CD8-positive, alpha-beta memory T cell (primary cell): Measurements from ENCODE around the gene C1QTNF8. TPM values are rescaled to one million over a fixed set of nuclear protein-coding genes. Genes with fewer than 3 reads are reported as not detected.

Source experiments
- CTCF ChIA-PET: fragments of 350-600 bp; sonication (Branson Sonifier 250); formaldehyde crosslinking; loops from one replicate; lab custom pipeline; 2021; ENCODE audit warnings: antibody characterized with exemption; lab: Charles Lee
- POLR2A ChIA-PET: fragments of 350-600 bp; sonication (Branson Sonifier 250); formaldehyde crosslinking; loops from one replicate; lab custom pipeline; 2021; ENCODE audit warnings: antibody characterized with exemption; lab: Charles Lee
- DNase-seq, 5 donors: peaks; one replicate each; pipeline versions ENCODE4 v3.0.0 to v3.0.0-alpha.2; 2020 to 2022; ENCODE audit warnings: mixed read lengths in 1 of 5
- H3K27ac ChIP-seq: one replicate; pipeline ENCODE4 v1.7.0; 2013; ENCODE audit warnings: low read depth, mild to moderate bottlenecking, low read length, moderate library complexity
- H3K27me3 ChIP-seq: 2 replicates; pipeline ENCODE4 v1.7.0; 2013; ENCODE audit warnings: low read length, mild to moderate bottlenecking; ENCODE audit not compliant: insufficient read depth, poor library complexity, severe bottlenecking
- H3K36me3 ChIP-seq: 2 replicates; pipeline ENCODE4 v1.7.0; 2013; ENCODE audit warnings: mild to moderate bottlenecking, low read length, moderate library complexity; ENCODE audit not compliant: insufficient read depth
- H3K4me1 ChIP-seq: 2 replicates; pipeline ENCODE4 v1.7.0; 2013; ENCODE audit warnings: mild to moderate bottlenecking, low read length, moderate library complexity; ENCODE audit not compliant: insufficient read depth
- H3K4me3 ChIP-seq: 2 replicates; pipeline ENCODE4 v1.7.0; 2013; ENCODE audit warnings: mild to moderate bottlenecking, low read length
- H3K9me3 ChIP-seq: 2 replicates; pipeline ENCODE4 v1.7.0; 2013; ENCODE audit warnings: mild to moderate bottlenecking, low read length
- H3K27ac Mint-ChIP-seq, 8 donors: one replicate each; pipeline ENCODE4 v1.8.0; 2020 to 2021; ENCODE audit warnings: mixed read lengths in 8 of 8, mild to moderate bottlenecking in 6 of 8, inconsistent platforms in 3 of 8, moderate library complexity in 3 of 8
- H3K27me3 Mint-ChIP-seq, 2 donors: one replicate each; pipeline ENCODE4 v1.8.0; 2020 to 2021; ENCODE audit warnings: mixed read lengths in 2 of 2, mild to moderate bottlenecking in 1 of 2, moderate library complexity in 1 of 2
- H3K36me3 Mint-ChIP-seq, 3 donors: one replicate each; pipeline ENCODE4 v1.8.0; 2020 to 2021; ENCODE audit warnings: mixed read lengths in 3 of 3, inconsistent platforms in 1 of 3, mild to moderate bottlenecking in 1 of 3
- H3K4me1 Mint-ChIP-seq, 3 donors: one replicate each; pipeline ENCODE4 v1.8.0; 2020 to 2021; ENCODE audit warnings: mixed read lengths in 3 of 3, inconsistent platforms in 1 of 3, mild to moderate bottlenecking in 1 of 3
- H3K4me3 Mint-ChIP-seq, 7 donors: one replicate each; pipeline ENCODE4 v1.8.0; 2020 to 2021; ENCODE audit warnings: mixed read lengths in 7 of 7, mild to moderate bottlenecking in 6 of 7, moderate library complexity in 4 of 7, inconsistent platforms in 2 of 7
- H3K9me3 Mint-ChIP-seq, 5 donors: one replicate each; pipeline ENCODE4 v1.8.0; 2020 to 2022; ENCODE audit warnings: mixed read lengths in 5 of 5, mild to moderate bottlenecking in 3 of 5, moderate library complexity in 2 of 5, inconsistent platforms in 1 of 5
- polyA plus RNA-seq: library from polyadenylated mRNA; unstranded; fragments of 300-500 nt; fragmentation: Illumina TruSeq; gene quantifications from one replicate; pipeline ENCODE4 v1.2.3, GENCODE V29; 2021
- total RNA-seq, 2 experiments: library from RNA; stranded (reverse); gene quantifications; one replicate each; pipeline ENCODE4 v1.2.3, GENCODE V29; 2021

C1QTNF8 gene
- total and polyA plus RNA-seq, 3 experiments from 2014 or later, result not detected

DNA sequence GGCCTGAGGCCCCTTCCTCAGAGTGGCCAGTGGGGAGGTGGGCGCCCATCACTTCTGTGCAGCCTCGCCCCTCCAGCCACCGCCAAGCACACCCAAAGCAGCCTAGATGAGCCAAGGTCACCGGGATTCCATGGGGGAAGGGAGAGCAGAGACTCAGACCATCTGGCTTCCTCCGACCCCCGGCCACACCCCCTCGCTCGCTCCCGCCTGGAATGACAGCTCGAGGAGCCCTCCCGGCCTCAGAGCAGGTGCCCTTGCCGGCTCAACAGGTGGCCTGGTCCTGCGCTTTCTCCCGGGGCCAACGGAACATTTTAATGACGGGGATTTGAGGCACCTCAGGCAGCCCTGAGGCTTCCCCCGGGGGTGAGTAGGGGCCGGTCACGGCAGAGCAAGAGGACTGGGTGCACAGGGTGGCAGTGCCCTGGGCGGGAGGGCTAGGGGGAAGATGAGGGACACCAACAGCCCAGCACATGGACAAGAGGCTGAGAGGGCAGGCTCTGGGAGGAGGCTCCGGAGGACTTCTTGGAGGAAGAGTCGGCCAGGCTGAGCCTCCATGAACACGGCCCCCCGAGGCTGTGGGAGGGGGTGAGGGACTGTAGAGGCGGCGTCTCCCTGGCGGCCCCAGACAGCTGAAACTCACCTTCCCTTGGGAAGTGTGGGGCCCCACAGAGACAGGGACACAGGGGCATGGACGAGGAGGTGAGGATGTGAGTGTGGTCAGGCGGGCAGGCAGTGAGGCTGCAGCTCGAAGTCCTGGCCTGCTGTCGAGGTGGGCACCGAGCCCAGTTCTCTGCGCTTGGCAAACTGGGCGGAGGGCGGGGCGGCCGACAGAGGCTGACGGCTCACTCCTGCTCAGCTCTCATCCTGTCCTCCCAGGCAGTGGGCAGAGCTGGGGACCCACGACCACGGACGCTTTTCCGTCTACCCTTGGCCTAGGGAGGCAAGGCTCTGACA, 12.5 kb upstream of the C1QTNF8 start:
- Histone ChIP-seq H3K27me3 (no peaks in the 10 kb centered on the region), H3K4me1 (no peaks in the 10 kb centered on the region), H3K9me3 (no peaks in the 10 kb centered on the region), H3K4me3 (no peak overlapping the region), H3K36me3 (no peaks in the 10 kb centered on the region), H3K27ac (no peak overlapping the region)
- Mint-ChIP-seq H3K27me3 (peaks cover 3 to 6% of the 10 kb centered on the region in 2 donors), H3K27ac (no peak overlapping the region), H3K9me3 (no peaks in the 10 kb centered on the region), H3K36me3 (no peaks in the 10 kb centered on the region), H3K4me3 (no peak overlapping the region), H3K4me1 (no peaks in the 10 kb centered on the region)
- CTCF ChIA-PET, result no interaction called here
- POLR2A ChIA-PET, result no interaction called here
- no peak for DNase-seq

DNA sequence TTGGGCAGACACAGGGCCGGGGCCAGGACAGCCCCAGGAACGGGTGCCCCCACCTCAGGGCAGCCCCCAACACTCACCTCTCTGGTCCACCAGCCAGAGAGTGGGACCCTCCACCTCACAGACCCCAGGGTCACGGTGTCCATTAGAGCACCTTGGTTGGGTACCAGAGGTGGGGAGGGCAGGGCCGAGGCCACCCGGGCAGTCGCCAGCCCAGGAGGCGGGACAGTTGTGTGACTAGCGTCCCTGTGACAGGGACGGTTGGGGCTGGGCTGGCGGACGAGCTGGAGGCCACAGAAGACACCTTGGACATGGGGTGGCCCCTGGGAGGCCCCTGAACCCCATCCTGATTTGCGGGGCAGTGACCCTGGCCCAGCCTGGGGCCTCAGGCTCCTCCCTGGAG, 11.7 kb upstream of the C1QTNF8 start:
- Mint-ChIP-seq H3K36me3 (no peaks in the 10 kb centered on the region), H3K27ac (no peak overlapping the region), H3K27me3 (peaks cover 3 to 6% of the 10 kb centered on the region in 2 donors), H3K4me1 (no peaks in the 10 kb centered on the region), H3K4me3 (no peak overlapping the region), H3K9me3 (no peaks in the 10 kb centered on the region)
- POLR2A ChIA-PET, result no interaction called here
- Histone ChIP-seq H3K4me1 (no peaks in the 10 kb centered on the region), H3K36me3 (no peaks in the 10 kb centered on the region), H3K27me3 (no peaks in the 10 kb centered on the region), H3K4me3 (no peak overlapping the region), H3K27ac (no peak overlapping the region), H3K9me3 (no peaks in the 10 kb centered on the region)
- CTCF ChIA-PET, result no interaction called here
- DNase-seq, result no peak

- Mint-ChIP-seq H3K4me1 (no peaks in the 10 kb centered on the region), H3K9me3 (no peaks in the 10 kb centered on the region), H3K4me3 (no peak overlapping the region), H3K36me3 (no peaks in the 10 kb centered on the region), H3K27me3 (peaks cover 3 to 6% of the 10 kb centered on the region in 2 donors), H3K27ac (no peak overlapping the region)
- Histone ChIP-seq H3K36me3 (no peaks in the 10 kb centered on the region), H3K4me3 (no peak overlapping the region), H3K27me3 (no peaks in the 10 kb centered on the region), H3K27ac (no peak overlapping the region), H3K4me1 (no peaks in the 10 kb centered on the region), H3K9me3 (no peaks in the 10 kb centered on the region)
- DNase-seq, result no peak
- POLR2A ChIA-PET, result no interaction called here
- CTCF ChIA-PET, result no interaction called here
Observed at GRCh38 chr16:1107141-1107540, 11.1 kb upstream of the C1QTNF8 start.

GRCh38 chr16:1106659-1107058, 10.6 kb upstream of the C1QTNF8 start:
- no peaks in the 10 kb centered on the region for H3K9me3 ChIP-seq
- DNase-seq, result no peak
- no peaks in the 10 kb centered on the region for H3K27me3 ChIP-seq
- H3K4me3 ChIP-seq, result no peak overlapping the region
- Mint-ChIP-seq H3K27ac (no peak overlapping the region), H3K9me3 (no peaks in the 10 kb centered on the region), H3K4me1 (no peaks in the 10 kb centered on the region), H3K4me3 (no peak overlapping the region), H3K36me3 (no peaks in the 10 kb centered on the region), H3K27me3 (peaks cover 3 to 6% of the 10 kb centered on the region in 2 donors)
- ChIA-PET POLR2A (no interaction called here), CTCF (no interaction called here)
- no peaks in the 10 kb centered on the region for H3K36me3 ChIP-seq
- H3K27ac ChIP-seq, result no peak overlapping the region
- no peaks in the 10 kb centered on the region for H3K4me1 ChIP-seq

- no peak overlapping the region for H3K4me3 ChIP-seq
- H3K4me1 Mint-ChIP-seq, result no peaks in the 10 kb centered on the region
- no peak overlapping the region for H3K4me3 Mint-ChIP-seq
- H3K4me1 ChIP-seq, result no peaks in the 10 kb centered on the region
- H3K36me3 Mint-ChIP-seq, result no peaks in the 10 kb centered on the region
- H3K36me3 ChIP-seq, result no peaks in the 10 kb centered on the region
- H3K27ac Mint-ChIP-seq, result no peak overlapping the region
- H3K9me3 Mint-ChIP-seq, result no peaks in the 10 kb centered on the region
- no peak overlapping the region for H3K27ac ChIP-seq
- ChIA-PET POLR2A (no interaction called here), CTCF (no interaction called here)
- peak in 1 of 5 donors; percentile 37 for DNase-seq
- no peaks in the 10 kb centered on the region for H3K27me3 ChIP-seq
- H3K27me3 Mint-ChIP-seq, result peaks cover 4 to 6% of the 10 kb centered on the region in 2 donors
- no peaks in the 10 kb centered on the region for H3K9me3 ChIP-seq
Observed at GRCh38 chr16:1105888-1106620, 10.0 kb upstream of the C1QTNF8 start.

DNA sequence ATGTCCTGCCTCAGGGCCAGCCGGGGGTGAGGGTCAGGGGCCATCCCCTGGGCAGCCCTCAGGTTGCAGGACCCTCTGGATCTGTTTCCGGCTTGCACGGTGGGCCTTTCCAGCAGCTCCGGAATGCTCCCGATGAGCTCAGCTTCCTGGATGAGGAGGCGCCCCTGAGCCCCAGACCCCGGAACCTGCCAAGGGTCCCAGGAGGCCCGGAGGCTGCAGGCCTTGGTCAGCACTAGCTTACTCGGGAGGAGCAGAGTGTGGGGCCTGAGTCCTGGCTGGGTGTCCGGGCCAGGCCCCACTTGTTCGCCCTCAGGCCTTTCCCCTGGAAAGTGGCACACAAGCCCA, 7.6 kb upstream of the C1QTNF8 start:
- peaks cover 2 to 3% of the 10 kb centered on the region in 2 donors for H3K27me3 Mint-ChIP-seq
- H3K9me3 Mint-ChIP-seq, result no peaks in the 10 kb centered on the region
- Histone ChIP-seq H3K4me3 (no peak overlapping the region), H3K27ac (no peak overlapping the region), H3K9me3 (no peaks in the 10 kb centered on the region), H3K27me3 (no peaks in the 10 kb centered on the region), H3K4me1 (no peaks in the 10 kb centered on the region), H3K36me3 (no peaks in the 10 kb centered on the region)
- no peaks in the 10 kb centered on the region for H3K36me3 Mint-ChIP-seq
- no peak overlapping the region for H3K4me3 Mint-ChIP-seq
- ChIA-PET POLR2A (no interaction called here), CTCF (interaction anchor here (0.9 to 1.1 kb wide), 3 partner anchors 284 to 394 kb away, joined by 3 to 7 read pairs (median 4); no protein-coding TSS in a partner anchor)
- no peak overlapping the region for H3K27ac Mint-ChIP-seq
- H3K4me1 Mint-ChIP-seq, result no peaks in the 10 kb centered on the region
- DNase-seq, result no peak

DNA sequence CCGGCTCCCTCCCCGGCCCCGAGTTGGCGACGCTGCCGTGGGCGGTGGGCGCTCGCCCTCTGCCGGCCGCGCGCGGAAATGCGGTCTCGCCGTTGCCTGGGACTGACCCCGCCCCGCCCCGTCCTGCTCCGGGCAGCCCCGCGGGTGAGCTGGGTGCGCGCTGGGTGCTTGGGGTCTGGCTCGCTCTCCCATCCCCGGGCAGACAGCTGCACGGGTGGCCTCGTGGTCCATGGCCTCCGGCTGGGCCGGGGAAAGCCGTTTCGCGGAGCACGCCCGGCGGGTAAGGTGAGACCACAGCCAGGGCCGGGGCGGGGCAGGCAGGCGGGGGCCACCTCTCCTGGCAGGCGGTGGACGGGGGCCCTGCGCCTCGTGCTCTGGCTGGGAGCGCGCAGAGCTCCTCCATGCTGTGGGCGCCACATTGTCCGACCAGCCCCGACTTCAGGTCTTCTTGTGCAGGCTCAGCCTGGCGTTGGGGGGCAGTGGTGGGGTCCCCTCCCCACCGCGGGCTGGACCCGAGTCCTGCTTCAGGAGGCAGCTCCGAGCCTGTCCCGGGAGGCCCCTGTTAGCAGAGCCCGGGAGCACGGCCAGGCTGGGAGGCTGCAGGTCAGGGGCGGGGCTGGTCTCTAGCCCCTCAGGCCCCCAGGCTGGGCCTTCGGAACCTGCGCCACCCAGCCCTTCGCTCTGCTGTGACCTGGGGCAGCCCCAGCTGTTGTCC, 7.0 kb upstream of the C1QTNF8 start:
- Histone ChIP-seq H3K9me3 (no peaks in the 10 kb centered on the region), H3K27ac (no peak overlapping the region), H3K4me1 (no peaks in the 10 kb centered on the region), H3K4me3 (no peak overlapping the region), H3K36me3 (no peaks in the 10 kb centered on the region), H3K27me3 (no peaks in the 10 kb centered on the region)
- Mint-ChIP-seq H3K4me3 (no peak overlapping the region), H3K27ac (no peak overlapping the region), H3K9me3 (no peaks in the 10 kb centered on the region), H3K36me3 (no peaks in the 10 kb centered on the region), H3K27me3 (peaks cover 2 to 3% of the 10 kb centered on the region in 2 donors), H3K4me1 (no peaks in the 10 kb centered on the region)
- POLR2A ChIA-PET, result no interaction called here
- CTCF ChIA-PET, result interaction anchor here (0.7 to 1.1 kb wide), 4 partner anchors 9 to 393 kb away, joined by 3 to 7 read pairs (median 4); no protein-coding TSS in a partner anchor
- peak; percentile 58 to 70 (median 64) for DNase-seq

DNA sequence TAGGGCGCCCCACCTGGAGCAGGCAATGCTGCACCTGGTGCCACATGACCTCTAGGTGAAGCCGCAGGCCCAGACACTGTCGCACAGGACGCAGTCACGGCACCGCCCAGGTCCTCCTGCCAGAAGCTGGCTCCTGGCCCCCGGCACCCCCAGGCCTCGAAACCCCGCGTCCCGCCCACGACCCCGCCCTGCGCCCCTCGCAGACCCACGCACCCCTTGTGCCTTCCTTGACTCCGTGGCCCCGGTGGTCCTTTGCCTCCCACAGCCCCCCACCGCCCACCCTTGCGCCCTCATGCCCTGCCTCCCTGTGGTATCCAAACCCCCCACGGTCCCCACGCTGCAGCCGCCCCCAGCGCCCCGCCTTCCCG, 6.3 kb upstream of the C1QTNF8 start:
- H3K4me3 ChIP-seq, result no peak overlapping the region
- no peaks in the 10 kb centered on the region for H3K4me1 Mint-ChIP-seq
- ChIA-PET POLR2A (no interaction called here), CTCF (no interaction called here)
- no peak overlapping the region for H3K27ac ChIP-seq
- no peak overlapping the region for H3K4me3 Mint-ChIP-seq
- H3K27me3 ChIP-seq, result no peaks in the 10 kb centered on the region
- no peaks in the 10 kb centered on the region for H3K4me1 ChIP-seq
- H3K9me3 Mint-ChIP-seq, result no peaks in the 10 kb centered on the region
- H3K27ac Mint-ChIP-seq, result no peak overlapping the region
- peaks cover 2 to 3% of the 10 kb centered on the region in 2 donors for H3K27me3 Mint-ChIP-seq
- no peaks in the 10 kb centered on the region for H3K9me3 ChIP-seq
- no peak for DNase-seq
- H3K36me3 ChIP-seq, result no peaks in the 10 kb centered on the region
- no peaks in the 10 kb centered on the region for H3K36me3 Mint-ChIP-seq
